NT2/D1 (cell line): ENCODE results near the gene MRPL40.

Experiments used
- DNase-seq: peaks from one replicate; pipeline ENCODE4 v3.0.0-alpha.2; 2011; ENCODE audit warnings: low read depth, low spot score
- H3K27me3 ChIP-seq: 2 replicates; pipeline ENCODE4 v1.6.0; 2011; ENCODE audit warnings: mild to moderate bottlenecking; ENCODE audit not compliant: insufficient read length, insufficient read depth
- H3K36me3 ChIP-seq: 2 replicates; pipeline ENCODE4 v1.6.1; 2011; ENCODE audit warnings: mild to moderate bottlenecking, low read length, mixed read lengths; ENCODE audit not compliant: insufficient read depth, insufficient read length
- H3K4me1 ChIP-seq: 2 replicates; pipeline ENCODE4 v1.5.1; 2011; ENCODE audit not compliant: insufficient read depth, insufficient read length
- H3K4me3 ChIP-seq: 2 replicates; pipeline ENCODE4 v1.5.1; 2011; ENCODE audit warnings: low read depth; ENCODE audit not compliant: insufficient read length
- H3K9ac ChIP-seq: 2 replicates; pipeline ENCODE4 v1.6.0; 2011; ENCODE audit warnings: low read depth; ENCODE audit not compliant: insufficient read length
- H3K9me3 ChIP-seq: 2 replicates; pipeline ENCODE4 v1.5.1; 2011; ENCODE audit warnings: mild to moderate bottlenecking, low read length; ENCODE audit not compliant: insufficient read depth
- SUZ12 ChIP-seq: IDR thresholded peaks from 2 replicates; pipeline ENCODE4 v1.6.1; 2011; ENCODE audit not compliant: insufficient read length, insufficient read depth; ENCODE audit errors: extremely low read depth
- YY1 ChIP-seq: IDR thresholded peaks from 2 replicates; pipeline ENCODE4 v1.6.1; 2011; ENCODE audit not compliant: insufficient read length, insufficient read depth
- ZNF274 ChIP-seq: IDR thresholded peaks from 2 replicates; pipeline ENCODE4 v1.6.1; 2011; ENCODE audit warnings: mild to moderate bottlenecking, low read depth, low read length

The MRPL40 gene

DNA sequence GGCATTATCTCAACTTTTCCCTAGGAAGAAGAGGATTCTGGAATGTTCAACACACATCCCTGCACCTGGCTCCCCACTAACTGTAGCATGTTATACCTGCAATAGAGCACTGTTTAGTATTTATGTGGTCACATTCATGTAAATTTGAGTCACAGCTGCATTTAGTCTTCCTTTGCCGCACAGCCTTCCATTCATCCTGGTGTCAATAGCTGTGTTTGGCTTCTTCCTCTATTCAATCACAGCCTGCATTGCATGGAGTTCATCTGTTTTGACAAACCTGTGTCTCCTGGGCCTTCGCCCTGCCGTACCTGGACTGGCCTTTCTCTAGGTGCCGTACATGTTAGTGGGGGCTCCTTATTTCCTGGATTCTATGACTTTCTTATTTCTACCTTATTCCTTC, 19.2 kb downstream of the MRPL40 start:
- H3K4me3 ChIP-seq: no peak overlapping the region
- peaks cover 5% of the 10 kb centered on the region for H3K4me1 ChIP-seq
- H3K9ac ChIP-seq: no peak overlapping the region
- TF ChIP-seq SUZ12 (no peak), ZNF274 (no peak), YY1 (no peak)
- peaks cover 72% of the 10 kb centered on the region for H3K36me3 ChIP-seq
- no peaks in the 10 kb centered on the region for H3K27me3 ChIP-seq
- H3K9me3 ChIP-seq: no peaks in the 10 kb centered on the region
- DNase-seq: no peak

DNA sequence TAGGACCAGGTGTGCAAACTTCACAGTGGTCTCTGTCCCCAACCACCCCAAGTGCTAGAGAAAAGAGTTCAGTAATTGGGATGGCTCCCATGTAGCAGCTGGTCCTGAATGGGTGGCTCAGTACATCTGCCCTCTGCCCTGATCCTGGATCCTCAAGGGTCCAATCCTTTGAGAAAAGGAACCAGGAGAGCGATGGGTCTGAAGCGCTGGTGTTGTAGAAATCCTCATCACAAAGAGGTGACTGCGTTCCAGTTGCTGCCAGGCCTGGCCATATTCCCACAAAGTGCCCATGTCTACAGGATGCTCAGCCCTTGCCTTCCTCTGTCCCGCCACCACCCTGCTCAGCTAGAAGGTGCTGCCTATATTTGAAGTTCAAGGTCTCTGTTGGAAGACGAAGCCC, 21.4 kb downstream of the MRPL40 start:
- no peak for TF ChIP-seq SUZ12
- DNase-seq: no peak
- Histone ChIP-seq H3K4me1 (peaks cover 5% of the 10 kb centered on the region), H3K9ac (no peak overlapping the region), H3K4me3 (no peak overlapping the region), H3K9me3 (no peaks in the 10 kb centered on the region), H3K27me3 (no peaks in the 10 kb centered on the region), H3K36me3 (peaks cover 86% of the 10 kb centered on the region)

DNA sequence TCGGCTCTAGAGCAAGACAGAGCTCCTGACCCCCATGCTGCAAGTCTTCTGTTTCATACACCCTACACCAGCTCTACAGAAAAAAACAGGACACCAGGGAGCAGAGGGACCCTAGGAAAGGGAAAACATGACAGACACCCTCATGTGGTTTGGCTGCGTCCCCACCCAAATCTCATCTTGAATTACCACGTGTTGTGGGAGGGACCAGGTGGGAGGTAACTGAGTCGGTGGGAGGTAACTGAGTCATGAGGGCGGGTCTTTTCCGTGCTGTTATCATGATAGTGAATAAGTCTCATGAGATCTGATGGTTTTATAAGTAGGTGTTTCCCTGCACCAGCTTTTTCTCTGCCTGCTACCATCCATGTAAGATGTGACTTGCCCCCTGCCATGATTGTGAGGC, 21.8 kb downstream of the MRPL40 start:
- TF ChIP-seq SUZ12: no peak
- TF ChIP-seq ZNF274: no peak
- no peak for TF ChIP-seq YY1
- H3K4me1 ChIP-seq: peaks cover 1% of the 10 kb centered on the region
- DNase-seq: no peak
- H3K4me3 ChIP-seq: no peak overlapping the region
- H3K36me3 ChIP-seq: peaks cover 82% of the 10 kb centered on the region
- H3K27me3 ChIP-seq: no peaks in the 10 kb centered on the region
- H3K9me3 ChIP-seq: no peaks in the 10 kb centered on the region
- no peak overlapping the region for H3K9ac ChIP-seq

DNA sequence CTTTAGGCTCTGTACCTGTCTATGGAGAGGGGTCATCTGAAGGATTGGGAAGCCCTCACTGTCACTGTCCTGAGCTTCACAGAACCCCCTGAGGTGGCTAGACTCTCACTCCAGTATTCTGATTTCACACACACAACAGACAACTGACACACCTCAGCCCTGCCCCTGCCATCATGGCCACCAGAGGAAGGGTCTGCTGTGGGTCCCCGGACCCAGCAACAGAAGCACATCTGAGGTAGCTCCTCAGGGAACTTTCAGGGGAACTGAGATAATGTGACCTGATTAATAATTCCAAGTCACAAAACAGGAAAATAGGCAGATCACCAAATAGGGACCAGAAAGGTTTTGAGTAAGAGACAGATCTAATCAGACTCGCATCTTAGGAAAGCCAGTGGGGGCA, 22.7 kb downstream of the MRPL40 start:
- no peak overlapping the region for H3K4me3 ChIP-seq

DNA sequence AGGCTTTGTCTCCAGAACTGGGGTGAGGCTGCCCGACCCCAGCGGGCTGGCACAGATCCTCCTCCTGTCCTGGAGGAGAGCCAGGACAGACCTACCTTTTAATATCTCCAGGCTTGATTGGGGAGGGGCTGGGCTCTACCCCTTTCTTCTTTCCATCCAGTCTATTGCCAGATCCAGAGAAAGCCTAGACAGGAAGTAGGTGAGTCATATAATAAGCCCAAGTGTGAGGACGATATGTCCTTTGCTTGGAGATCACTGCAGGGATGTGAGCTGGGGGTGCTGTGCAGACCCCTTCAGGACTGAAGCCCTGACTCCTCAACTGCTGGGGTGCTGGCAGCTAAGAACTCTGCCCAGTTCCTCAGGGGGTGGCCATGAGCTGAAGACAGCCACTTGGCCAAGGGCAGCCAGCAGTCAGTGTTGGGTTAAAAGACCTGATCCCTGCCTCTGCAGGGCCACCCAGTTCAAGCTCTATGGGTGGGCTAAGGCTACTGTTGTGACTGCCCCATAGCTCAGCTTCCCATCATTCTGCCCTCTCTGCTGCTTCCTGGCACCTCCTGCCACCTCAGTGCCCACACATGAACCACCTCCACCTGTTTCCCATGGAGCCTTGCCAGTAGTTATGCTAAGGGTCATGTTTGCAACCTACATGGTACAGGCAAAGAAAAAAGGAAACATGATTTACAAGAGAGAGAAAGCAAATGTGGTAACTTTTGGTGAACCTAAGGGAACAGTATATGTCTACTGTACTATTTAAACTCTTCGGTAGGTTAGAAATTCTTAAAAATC, 23.4 kb downstream of the MRPL40 start:
- no peak for DNase-seq
- Histone ChIP-seq H3K36me3 (peaks cover 75% of the 10 kb centered on the region), H3K9me3 (no peaks in the 10 kb centered on the region), H3K4me1 (no peaks in the 10 kb centered on the region), H3K27me3 (no peaks in the 10 kb centered on the region), H3K9ac (no peak overlapping the region), H3K4me3 (no peak overlapping the region)
- TF ChIP-seq ZNF274 (no peak), YY1 (no peak), SUZ12 (no peak)

More for the DNA sequence above, 22.7 kb downstream of the MRPL40 start:
- no peaks in the 10 kb centered on the region for H3K9me3 ChIP-seq
- no peaks in the 10 kb centered on the region for H3K27me3 ChIP-seq
- H3K36me3 ChIP-seq: peaks cover 77% of the 10 kb centered on the region
- H3K4me1 ChIP-seq: no peaks in the 10 kb centered on the region
- TF ChIP-seq YY1: no peak
- TF ChIP-seq ZNF274: no peak
- TF ChIP-seq SUZ12: no peak
- no peak overlapping the region for H3K9ac ChIP-seq
- DNase-seq: no peak

DNA sequence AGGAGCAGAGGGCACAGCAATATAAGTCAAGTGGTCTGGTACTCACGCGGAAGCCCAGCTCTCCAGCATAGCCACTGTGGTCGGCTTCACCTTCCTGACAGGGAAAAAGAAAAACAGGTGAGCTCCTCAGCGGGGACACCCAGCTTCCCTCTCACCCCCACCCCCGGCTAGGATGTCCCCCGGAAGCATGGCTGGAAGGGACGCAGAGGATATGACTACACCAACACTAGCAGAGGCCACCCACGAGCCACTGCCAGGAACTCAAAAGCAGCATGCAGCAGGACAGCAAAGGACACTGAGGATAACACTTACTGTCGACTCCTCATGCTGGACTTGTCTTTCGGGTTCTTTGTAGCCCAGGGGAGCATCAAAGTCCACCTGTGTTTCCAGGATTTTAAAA, 24.2 kb downstream of the MRPL40 start:
- no peak for DNase-seq
- Histone ChIP-seq H3K27me3 (no peaks in the 10 kb centered on the region), H3K9me3 (no peaks in the 10 kb centered on the region), H3K9ac (no peak overlapping the region), H3K4me1 (no peaks in the 10 kb centered on the region), H3K4me3 (no peak overlapping the region), H3K36me3 (peaks cover 74% of the 10 kb centered on the region)
- TF ChIP-seq SUZ12 (no peak), ZNF274 (no peak), YY1 (no peak)

DNA sequence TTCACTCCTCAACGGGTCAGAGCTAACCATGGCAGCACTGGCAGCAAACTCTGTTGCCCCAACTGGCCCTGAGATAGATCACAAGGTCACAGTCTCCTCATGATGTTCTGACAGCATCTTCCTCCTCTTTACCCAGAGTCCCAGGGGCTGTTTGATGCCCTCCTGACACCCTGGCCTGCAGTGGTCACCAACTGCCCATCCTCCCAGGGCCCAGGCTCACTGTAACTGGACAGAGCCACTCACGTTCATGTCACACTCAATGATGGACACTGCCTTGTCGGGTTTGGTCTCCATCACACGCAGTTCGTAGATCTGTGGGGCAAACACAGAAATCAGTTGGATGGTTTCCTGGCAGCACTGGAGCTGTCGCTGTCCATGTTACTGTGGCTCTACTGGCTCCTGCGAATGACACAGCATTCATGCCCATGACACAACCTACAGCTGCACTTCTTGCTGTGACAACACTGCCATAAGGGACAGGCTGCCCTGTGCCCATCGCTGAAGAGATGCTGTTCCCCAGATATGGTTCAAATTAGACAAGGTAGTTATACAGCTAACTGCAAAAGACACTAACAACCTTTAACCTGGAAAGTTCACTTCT, 25.6 kb downstream of the MRPL40 start:
- Histone ChIP-seq H3K9ac (no peak overlapping the region), H3K4me1 (no peaks in the 10 kb centered on the region), H3K9me3 (no peaks in the 10 kb centered on the region), H3K36me3 (peaks cover 72% of the 10 kb centered on the region), H3K27me3 (no peaks in the 10 kb centered on the region), H3K4me3 (no peak overlapping the region)
- no peak for TF ChIP-seq SUZ12
- no peak for TF ChIP-seq YY1
- TF ChIP-seq ZNF274: no peak
- DNase-seq: no peak
